ENCODE results near the gene TGM2. TPM values are rescaled to one million over a fixed set of nuclear protein-coding genes. Genes with fewer than 3 reads are reported as not detected.
A peak's percentile ranks its signal among the peaks of the same experiment; 100 is the strongest.

The TGM2 gene
- polyA plus RNA-seq, 1 donor from 2014 or later, result not detected

- no peaks in the 10 kb centered on the region for H3F3A ChIP-seq (ENCODE audit: insufficient read depth, low read length, poor library complexity, severe bottlenecking)
- H2AFZ ChIP-seq (ENCODE audit: low read depth, low read length), result no peak overlapping the region
- H3K36me3 ChIP-seq (ENCODE audit: insufficient read depth, low read length), result no peaks in the 10 kb centered on the region
- H3K4me3 ChIP-seq (ENCODE audit: low read length), result no peak overlapping the region
- H3K9ac ChIP-seq (ENCODE audit: low read length), result no peak overlapping the region
- no peaks in the 10 kb centered on the region for H4K20me1 ChIP-seq (ENCODE audit: insufficient read depth)
- H3K9me3 ChIP-seq (ENCODE audit: low read length), result no peaks in the 10 kb centered on the region
- H3K9me2 ChIP-seq (ENCODE audit: insufficient read depth, low read length), result no peaks in the 10 kb centered on the region
- no peaks in the 10 kb centered on the region for H3K27me3 ChIP-seq (ENCODE audit: insufficient read depth, low read depth, low read length)
- no peak overlapping the region for H3K4me2 ChIP-seq (ENCODE audit: low read length)
- no peaks in the 10 kb centered on the region for H3K79me2 ChIP-seq (replicated peaks; ENCODE audit: insufficient read depth, low read length)
- peak overlapping the region; percentile 36 for H3K27ac ChIP-seq (ENCODE audit: low read length)
- no peak for TF ChIP-seq SMC3 (conservative IDR thresholded peaks at IDR 0.05; ENCODE audit: poor library complexity)
- no peak for TF ChIP-seq TAF1 (IDR thresholded peaks at IDR 0.05; ENCODE audit: low read depth)
- no peak for TF ChIP-seq POLR2AphosphoS5 (IDR thresholded peaks at IDR 0.05)
- TF ChIP-seq RAD21 (conservative IDR thresholded peaks at IDR 0.05), result no peak
- TF ChIP-seq CTCF (IDR thresholded peaks at IDR 0.05; ENCODE audit: poor library complexity, severe bottlenecking), result no peak
- TF ChIP-seq EZH2 (IDR thresholded peaks at IDR 0.05; ENCODE audit: borderline replicate concordance, insufficient read depth, low read length, poor library complexity, severe bottlenecking), result no peak
- no peak for TF ChIP-seq MXI1 (conservative IDR thresholded peaks at IDR 0.05; ENCODE audit: poor library complexity, severe bottlenecking)
- TF ChIP-seq EP300 (conservative IDR thresholded peaks at IDR 0.05; ENCODE audit: poor library complexity, severe bottlenecking), result no peak
- no peak for TF ChIP-seq REST (IDR thresholded peaks at IDR 0.05; ENCODE audit: borderline replicate concordance)
These were observed 38.9 kb upstream of the TGM2 start for GRCh38 chr20:38203981-38204357.

GRCh38 chr20:38203337-38203980, 38.4 kb upstream of the TGM2 start:
- Histone ChIP-seq H3K4me2 (ENCODE audit: low read length) (no peak overlapping the region), H3K27me3 (ENCODE audit: insufficient read depth, low read depth, low read length) (no peaks in the 10 kb centered on the region), H2AFZ (ENCODE audit: low read depth, low read length) (no peak overlapping the region), H3K9me3 (ENCODE audit: low read length) (no peaks in the 10 kb centered on the region), H3K9ac (ENCODE audit: low read length) (no peak overlapping the region), H4K20me1 (ENCODE audit: insufficient read depth) (no peaks in the 10 kb centered on the region), H3K4me3 (ENCODE audit: low read length) (peak overlapping the region; percentile 43), H3K36me3 (ENCODE audit: insufficient read depth, low read length) (no peaks in the 10 kb centered on the region), H3F3A (ENCODE audit: insufficient read depth, low read length, poor library complexity, severe bottlenecking) (no peaks in the 10 kb centered on the region), H3K9me2 (ENCODE audit: insufficient read depth, low read length) (no peaks in the 10 kb centered on the region), H3K79me2 (replicated peaks; ENCODE audit: insufficient read depth, low read length) (no peaks in the 10 kb centered on the region), H3K27ac (ENCODE audit: low read length) (peak overlapping the region; percentile 36)
- TF ChIP-seq MXI1 (conservative IDR thresholded peaks at IDR 0.05; ENCODE audit: poor library complexity, severe bottlenecking), result no peak
- TF ChIP-seq POLR2AphosphoS5 (IDR thresholded peaks at IDR 0.05), result peak; percentile 9

Measured in neural cell (in vitro differentiated cells).